ENCODE data around the gene TCOF1.
A peak's percentile ranks its signal among the peaks of the same experiment; 100 is the strongest.

TCOF1 gene

DNA sequence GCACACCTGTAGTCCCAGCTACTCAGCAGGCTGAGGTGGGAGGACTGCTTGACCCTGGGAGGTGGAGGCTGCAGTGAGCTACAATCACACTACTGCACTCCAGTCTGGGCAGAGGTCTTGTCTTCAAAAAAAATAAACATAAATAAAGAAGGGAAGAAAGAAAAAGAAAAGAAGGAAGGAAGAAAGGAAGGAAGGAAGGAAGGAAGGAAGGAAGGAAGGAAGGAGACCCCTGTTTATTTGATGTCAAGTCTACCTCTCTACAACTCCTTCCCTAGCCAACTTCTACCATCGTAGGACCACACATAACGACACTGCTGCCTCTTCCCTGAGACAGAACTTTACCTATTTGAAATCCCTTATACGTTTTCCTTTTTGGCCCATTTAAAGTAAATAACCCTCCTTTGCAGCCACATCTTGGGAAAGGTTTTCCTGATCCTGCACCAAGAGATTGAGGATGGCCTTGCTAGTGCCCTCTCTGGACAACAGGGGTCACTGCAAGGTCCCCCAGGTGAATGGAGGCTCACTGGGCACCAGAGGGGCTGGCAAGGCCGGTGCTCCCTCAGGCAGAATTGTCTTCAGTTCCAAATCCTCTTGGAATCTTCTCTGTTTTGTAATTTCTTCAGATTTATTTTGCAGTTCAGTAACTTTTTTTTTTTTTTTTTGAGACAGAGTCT, 81.5 kb downstream of the TCOF1 start:
- DNase-seq (ENCODE audit: low read depth, low spot score), result no peak
- no peak overlapping the region for H3K4me3 ChIP-seq (ENCODE audit: low read length)

DNA sequence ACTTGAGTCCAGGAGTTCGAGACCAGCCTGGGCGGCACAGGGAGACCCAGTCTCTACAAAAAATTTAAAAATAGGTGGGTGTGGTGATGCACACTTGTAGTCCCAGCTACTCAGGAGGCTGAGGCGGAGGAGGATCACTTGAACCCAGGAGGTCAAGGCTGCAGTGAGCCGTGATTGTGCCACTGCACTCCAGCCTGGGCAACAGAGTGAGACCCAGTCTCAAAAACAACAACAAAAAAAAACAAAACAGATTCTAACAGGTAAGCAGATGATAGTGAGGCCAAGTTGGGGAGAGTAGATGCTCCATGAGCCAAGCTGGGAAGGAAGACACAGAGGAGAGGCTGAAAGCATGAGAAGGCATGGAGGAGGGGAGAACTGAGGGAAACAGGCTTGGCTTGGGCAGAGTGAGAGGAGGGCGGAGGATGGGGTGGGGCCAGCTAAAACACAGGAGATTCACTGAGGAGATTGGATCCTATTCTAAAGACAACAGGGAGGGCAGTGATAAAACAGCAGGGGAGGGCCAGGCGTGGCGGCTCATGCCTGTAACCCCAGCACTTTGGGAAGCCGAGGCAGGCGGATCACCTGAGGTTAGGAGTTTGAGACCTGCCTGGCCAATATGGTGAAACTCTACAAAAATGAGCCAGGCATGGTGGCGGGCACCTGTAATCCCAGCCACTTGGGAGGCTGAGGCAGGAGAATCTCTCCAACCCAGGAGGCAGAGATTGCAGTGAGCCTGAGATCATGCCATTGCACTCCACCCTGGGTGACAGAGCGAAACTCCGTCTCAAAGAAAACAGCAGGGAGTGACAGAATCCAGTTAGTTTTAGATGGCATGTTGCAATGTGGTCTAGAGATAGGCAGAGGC, 83.7 kb downstream of the TCOF1 start:
- no peak overlapping the region for H3K4me3 ChIP-seq (ENCODE audit: low read length)
- no peak for DNase-seq (ENCODE audit: low read depth, low spot score)

DNA sequence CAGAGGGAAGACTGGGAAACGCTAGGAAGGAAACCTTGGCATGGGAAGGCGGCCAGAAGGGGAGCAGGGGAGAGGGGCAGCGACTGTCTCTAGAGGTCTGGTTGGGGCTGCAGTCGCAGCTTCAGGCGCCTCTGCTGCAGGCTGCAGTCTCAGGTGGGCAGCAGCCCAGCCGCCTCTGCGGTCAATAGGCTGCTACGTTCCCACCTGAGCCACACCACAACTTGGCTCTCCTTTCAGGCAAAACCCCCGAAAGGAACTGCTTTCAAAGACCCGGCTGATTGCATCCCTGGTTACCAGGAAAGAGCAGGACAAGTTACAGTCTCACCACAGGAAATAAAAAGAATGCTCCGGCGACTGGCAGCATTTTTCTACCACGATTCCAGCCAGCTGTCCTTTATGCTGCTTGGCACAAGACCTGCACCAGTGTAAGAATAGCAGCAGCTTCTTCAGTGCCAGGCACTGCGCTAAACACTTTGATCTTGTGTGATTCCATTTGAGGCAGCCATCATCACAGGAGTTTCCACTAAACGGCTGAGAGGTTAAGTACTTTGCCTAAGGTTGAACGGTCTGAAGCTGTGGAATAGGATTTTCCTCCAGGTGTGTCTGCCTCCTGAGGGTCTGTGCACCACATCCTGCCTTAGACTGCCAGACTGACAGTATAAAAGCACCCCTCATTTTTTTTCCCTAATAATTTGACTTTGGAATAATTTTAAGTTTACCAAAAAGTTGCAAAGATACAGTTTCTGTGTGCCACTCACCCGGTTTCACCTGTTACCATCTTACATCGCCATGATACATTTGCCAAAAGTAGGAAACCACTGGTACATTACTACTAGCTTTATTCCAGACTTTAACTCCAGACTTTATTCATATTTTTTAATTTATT, 84.6 kb downstream of the TCOF1 start:
- H3K4me3 ChIP-seq (ENCODE audit: low read length), result no peak overlapping the region
- no peak for DNase-seq (ENCODE audit: low read depth, low spot score)

DNA sequence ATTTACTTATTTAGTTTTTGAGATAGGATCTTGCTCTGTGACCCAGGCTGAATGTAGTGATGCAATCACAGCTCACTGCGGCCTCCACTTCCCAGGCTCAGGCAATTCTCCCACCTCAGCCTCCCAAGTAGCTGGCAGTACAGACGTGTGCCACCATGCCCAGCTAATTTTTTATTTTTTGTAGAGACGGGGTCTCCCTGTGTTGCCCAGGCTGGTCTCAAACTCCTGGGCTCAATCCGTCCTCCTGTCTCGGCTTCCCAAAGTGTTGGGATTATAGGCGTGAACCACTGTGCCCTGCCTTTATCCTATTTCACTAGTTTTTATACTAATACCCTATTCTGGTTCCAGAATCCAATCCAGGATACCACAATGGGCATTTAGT, 85.2 kb downstream of the TCOF1 start:
- no peak for DNase-seq (ENCODE audit: low read depth, low spot score)
- no peak overlapping the region for H3K4me3 ChIP-seq (ENCODE audit: low read length)

DNA sequence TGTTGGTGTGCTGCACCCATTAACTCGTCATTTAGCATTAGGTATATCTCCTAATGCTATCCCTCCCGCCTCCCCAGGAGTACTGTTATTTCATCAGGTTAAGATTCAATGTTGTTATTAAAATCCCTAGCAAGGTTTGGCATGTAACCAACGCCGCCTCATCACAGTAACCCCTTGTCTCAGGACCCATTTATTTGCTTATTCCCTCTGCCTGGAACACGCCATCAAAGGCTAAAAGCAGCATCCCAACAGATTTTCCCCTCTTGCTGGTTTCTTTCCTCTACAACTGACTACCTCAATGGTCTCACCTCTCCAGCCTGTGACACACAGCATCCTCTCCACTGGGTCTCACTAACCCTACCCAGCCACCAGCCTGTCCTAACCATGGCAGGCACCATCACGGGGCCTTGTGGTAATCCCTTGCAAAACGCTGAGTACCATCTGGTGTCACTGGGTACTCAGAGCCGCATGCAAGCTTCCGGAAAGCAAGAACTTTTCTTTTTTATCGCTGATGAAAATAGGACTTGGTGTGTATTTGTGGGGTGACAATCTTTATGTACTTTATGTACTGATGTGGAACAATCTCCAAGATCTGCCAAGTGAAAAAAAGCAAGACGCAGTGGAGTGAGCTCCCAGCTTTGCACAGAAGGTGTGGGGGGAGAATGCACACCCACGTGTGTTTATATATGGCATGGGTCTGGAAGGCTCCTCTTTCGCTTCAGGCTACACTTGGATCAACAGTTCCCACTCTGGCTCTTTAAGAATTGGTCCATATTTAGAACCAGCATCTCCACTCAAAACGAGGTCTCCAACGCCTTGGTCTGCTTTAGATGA, 86.0 kb downstream of the TCOF1 start:
- no peak overlapping the region for H3K4me3 ChIP-seq (ENCODE audit: low read length)
- no peak for DNase-seq (ENCODE audit: low read depth, low spot score)

DNA sequence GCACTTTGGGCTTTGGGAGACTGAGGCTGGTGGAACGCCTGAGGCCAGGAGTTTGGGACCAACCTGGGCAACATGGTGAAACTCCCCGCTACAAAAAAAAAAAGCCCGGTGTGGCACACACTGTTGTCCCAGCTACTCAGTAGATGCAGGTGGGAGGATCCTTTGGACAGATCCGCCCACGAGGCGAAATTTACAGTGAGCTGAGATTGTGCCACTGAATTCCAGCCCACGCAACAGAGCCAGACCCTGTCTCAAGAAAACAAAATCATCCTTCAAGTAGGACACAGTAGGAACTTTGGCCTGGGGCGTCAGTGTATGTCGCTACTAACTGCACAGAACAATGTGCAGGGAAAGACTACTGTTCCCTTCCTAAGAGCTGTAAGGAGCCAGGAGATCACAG, 87.3 kb downstream of the TCOF1 start:
- no peak overlapping the region for H3K4me3 ChIP-seq (ENCODE audit: low read length)

DNA sequence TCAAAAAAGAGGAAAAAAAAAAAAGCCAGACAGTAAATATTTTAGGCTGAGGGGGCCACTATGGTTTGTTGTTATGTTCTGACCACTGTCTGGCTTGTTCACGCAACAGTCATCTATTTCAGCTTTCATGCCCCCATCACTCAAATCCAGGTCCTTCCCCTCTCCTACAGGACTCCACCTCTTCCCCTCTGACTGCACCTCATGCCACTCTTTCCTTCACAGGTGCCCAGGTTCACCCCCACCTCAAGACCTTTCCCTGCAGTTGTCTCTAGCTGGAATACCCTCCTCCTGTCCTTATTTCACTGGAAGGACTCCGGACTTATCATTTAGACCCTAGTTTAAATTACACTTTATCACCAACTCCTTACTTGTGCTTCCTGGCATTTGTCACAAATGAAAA, 88.6 kb downstream of the TCOF1 start:
- DNase-seq (ENCODE audit: low read depth, low spot score), result no peak
- H3K4me3 ChIP-seq (ENCODE audit: low read length), result no peak overlapping the region

More for the DNA sequence above, 87.3 kb downstream of the TCOF1 start:
- DNase-seq (ENCODE audit: low read depth, low spot score), result no peak

DNA sequence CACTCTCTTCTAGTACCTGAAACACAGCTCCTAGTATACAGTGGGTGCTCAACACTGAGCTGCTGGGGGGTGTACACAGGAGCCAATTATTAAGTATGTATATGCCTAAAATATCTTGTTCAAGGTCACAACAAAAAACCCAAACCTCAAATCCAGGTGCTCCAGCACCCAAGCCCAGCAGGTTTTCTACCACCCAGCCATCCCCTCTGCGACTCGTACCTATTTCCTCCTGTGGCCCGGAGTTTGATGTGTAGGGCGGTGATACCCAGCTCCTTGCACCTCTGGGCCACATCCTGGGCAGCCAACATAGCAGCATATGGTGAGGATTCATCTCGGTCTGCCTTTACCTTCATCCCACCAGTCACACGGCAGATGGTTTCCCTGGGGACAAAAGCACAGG, 89.1 kb downstream of the TCOF1 start:
- H3K4me3 ChIP-seq (ENCODE audit: low read length), result no peak overlapping the region
- DNase-seq (ENCODE audit: low read depth, low spot score), result no peak

DNA sequence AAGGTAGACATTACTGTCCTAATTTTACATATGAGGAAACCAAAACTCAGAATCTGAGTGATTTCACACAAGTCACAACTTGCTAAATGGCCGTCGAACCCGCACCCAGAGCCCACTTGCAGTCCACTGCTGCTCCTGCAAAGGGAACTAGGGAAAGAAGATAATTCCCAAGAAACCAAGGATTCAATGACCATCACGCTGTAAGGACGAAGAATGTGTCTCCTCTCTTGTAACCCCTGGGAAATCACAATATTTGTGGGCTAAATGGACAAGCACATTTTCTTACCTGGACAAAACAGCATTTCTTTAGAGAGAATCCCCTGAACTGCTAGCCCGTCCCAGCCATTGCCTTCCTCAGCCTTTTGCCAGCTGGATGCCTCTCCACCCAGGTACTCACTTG, 89.7 kb downstream of the TCOF1 start:
- no peak for DNase-seq (ENCODE audit: low read depth, low spot score)
- H3K4me3 ChIP-seq (ENCODE audit: low read length), result no peak overlapping the region

DNA sequence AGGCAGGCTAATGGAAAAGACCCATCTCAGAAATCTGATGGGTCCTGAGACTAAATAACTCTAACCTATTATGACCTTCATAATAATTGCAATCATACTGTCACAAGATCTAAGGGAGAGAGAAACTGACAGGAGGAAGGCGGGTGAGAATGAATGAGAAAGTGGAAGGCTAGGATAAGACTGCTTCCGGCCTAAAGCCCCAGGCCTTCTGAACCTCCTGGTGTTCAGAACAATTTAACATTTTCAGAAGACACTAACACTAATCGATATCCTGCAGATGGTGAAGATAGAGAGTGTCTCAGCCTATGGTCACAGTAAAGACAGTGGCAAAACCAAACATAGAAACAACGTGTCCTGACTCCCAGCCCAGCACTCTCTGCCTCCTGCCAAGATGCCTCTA, 90.8 kb downstream of the TCOF1 start:
- no peak for DNase-seq (ENCODE audit: low read depth, low spot score)
- H3K4me3 ChIP-seq (ENCODE audit: low read length), result peak overlapping the region; percentile 83

DNA sequence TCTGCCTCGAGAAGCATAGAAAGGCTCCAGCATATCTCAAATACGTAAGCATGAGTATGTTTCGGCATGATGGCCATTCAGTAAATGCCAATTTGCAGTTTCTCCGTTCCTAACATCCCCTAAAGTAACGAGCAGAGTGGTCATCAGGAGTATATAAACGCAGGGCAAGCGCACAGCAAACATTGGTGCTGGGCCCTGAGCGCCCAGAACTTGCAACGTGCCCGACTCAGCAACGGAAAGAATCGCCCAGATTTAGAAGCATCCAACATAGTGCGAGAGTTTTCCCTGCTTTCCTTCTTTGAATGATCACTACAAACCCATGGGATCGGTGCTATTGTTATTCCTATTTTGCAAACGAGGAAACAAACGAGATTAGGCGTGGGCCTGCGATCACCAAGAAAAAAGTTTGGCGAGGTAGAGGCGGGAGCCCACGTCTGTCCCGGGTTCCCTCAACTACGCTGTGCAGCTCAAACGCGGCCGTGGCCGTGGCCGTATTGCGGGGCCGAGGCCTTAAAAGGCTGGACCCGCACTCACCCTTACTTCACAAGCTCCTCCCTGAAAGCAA, 91.5 kb downstream of the TCOF1 start:
- no peak for DNase-seq (ENCODE audit: low read depth, low spot score)

More for the DNA sequence above, 91.5 kb downstream of the TCOF1 start:
- peak overlapping the region; percentile 83 for H3K4me3 ChIP-seq (ENCODE audit: low read length)
